Left kidney (tissue), 2 donors: Measurements from ENCODE around the gene PSTPIP2. TPM values are rescaled to one million over a fixed set of nuclear protein-coding genes. Genes with fewer than 3 reads are reported as not detected.
"Not testable (repeated sequence)": the region's sequence is repeated elsewhere in the genome, so short reads cannot be mapped to it uniquely, and the experiment has no call there.

Experiments
- DNase-seq: peaks from one replicate; pipeline ENCODE4 v3.0.0-alpha.2; 2013
- polyA plus RNA-seq: library from polyadenylated mRNA; unstranded; fragments of 120-200 nt; gene quantifications from one replicate; pipeline ENCODE4 v1.2.1, GENCODE V29; 2013; ENCODE audit not compliant: insufficient read length

The PSTPIP2 gene
- polyA plus RNA-seq, 1 donor = 17.1 TPM

DNA sequence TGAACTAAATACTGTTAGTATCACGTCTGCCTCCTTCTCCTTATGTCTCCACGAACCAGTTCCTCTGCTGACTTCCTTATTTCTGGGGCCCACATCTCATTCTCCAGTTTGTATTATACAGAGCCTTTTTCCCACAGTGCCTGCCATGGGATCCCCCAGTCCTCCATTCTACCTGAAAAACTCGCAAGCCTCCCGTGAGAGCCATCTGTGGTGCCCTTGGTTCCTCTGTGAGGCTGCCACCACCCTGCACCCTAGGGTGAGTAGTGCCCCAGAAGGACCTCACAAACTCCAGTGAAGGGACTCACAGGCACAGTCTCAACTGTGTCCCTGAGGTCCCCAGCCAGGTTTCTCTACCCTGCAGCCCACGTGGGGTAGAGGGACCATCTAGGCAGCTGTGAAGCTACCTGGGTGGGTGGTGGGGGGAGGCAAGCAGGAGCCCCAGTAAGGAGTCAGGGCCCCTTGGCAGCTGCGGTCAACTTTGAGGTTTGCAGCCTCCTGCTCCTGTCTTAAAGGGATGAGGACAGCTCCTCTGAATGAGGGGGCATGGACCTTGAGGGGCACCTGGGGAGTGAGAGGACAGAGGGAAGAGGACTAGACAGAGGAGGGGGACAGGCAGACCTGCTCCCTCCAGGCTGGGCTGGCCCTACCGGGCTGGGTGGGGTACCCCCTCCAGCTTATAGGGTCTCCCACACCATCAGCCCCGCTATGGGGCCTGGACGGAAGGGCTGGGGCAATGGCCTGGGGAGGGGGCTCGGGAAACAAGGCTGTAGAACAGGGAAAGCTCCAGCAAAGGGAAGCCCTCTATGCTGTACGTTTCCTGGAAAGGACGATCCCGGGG is 1.0 kb downstream of the PSTPIP2 start:
- DNase-seq = no peak

DNA sequence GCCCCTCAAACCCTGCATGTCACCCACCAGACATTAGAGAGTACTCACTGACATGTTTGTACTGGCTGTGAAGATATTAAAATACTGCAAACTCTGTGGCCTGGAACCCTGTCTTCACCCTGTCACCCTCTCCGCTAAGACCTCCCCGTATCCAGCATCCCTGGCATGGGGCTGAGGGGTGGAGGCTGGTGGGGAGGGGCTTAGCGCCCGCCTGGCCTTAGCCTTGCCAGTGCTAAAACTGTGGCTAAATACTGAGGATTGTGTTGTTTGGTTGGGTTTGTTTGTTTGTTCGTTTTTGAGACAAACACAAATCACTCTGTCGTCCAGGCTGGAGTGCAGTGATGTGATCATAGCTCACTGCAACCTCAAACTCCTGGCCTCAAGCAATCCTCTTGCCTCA is 1.8 kb downstream of the PSTPIP2 start:
- DNase-seq = no peak

GRCh38 chr18:46069524-46069923 is 2.5 kb downstream of the PSTPIP2 start:
- no peak for DNase-seq

DNA sequence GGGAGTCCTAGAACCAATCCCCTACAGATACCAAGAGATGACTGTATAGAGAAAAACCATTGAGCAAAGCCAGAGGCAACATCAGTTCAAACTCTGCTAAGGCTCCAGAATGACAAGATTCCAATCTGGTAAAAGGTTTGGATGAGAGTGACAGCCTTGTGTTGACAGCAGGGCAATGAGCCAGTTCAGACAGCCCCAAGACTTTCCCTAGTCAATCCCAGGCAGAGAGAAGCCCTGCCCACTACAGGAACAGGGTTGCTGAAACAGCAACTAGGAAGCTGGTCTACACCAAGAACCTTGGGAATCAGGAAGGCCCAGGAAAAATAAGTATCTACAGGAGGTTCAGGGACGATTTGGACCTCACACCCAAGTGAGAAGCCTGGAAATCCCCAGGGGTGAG is 3.3 kb downstream of the PSTPIP2 start:
- DNase-seq = no peak

GRCh38 chr18:46067438-46068007 is 4.5 kb downstream of the PSTPIP2 start:
- no peak for DNase-seq

DNA sequence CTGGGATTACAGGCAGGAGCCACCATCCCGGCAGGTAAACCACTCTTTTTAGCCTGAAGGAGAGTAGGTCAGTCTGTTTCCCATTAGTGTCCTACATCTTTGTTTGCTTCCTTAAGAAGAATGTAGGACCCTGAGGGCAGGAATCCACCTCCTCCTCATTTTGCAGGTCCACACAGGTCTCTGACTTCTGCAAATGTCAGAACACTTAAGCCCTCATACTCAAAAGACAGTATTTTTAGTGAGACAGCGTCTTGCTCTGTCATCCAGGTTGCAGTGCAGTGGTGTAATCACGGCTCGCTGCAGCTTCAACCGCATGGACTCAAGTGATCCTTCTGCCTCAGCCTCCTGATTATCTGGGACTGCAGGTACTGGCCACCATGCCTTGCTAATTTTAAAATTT is 9.3 kb downstream of the PSTPIP2 start:
- DNase-seq = no peak

DNA sequence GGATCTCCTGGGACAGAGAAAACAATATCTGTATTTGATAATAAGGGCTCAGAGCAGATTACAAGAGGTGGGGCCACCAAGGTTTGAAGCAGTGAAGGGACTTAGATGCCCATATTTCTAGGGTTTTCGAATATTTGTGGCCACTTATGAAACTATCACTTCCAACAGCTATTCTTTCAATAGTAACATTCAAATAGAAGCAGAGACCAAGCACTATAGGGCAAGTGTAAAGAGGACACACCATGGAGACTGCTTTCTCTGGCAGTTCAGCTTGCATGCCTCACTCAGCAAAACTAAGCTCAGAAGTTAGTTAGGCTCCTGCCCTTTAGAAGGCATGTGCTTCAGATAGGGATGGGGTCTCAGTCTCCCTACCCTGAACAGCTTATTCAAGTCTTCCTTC is 10.3 kb downstream of the PSTPIP2 start:
- no peak for DNase-seq

- no peak for DNase-seq
These were observed 10.7 kb downstream of the PSTPIP2 start for GRCh38 chr18:46061387-46061786.

- no peak for DNase-seq
These were observed 11.7 kb downstream of the PSTPIP2 start for GRCh38 chr18:46060359-46060841.

GRCh38 chr18:46055838-46056230 is 16.2 kb downstream of the PSTPIP2 start:
- no peak for DNase-seq

- no peak for DNase-seq
These were observed 16.9 kb downstream of the PSTPIP2 start for GRCh38 chr18:46054956-46055837.

DNA sequence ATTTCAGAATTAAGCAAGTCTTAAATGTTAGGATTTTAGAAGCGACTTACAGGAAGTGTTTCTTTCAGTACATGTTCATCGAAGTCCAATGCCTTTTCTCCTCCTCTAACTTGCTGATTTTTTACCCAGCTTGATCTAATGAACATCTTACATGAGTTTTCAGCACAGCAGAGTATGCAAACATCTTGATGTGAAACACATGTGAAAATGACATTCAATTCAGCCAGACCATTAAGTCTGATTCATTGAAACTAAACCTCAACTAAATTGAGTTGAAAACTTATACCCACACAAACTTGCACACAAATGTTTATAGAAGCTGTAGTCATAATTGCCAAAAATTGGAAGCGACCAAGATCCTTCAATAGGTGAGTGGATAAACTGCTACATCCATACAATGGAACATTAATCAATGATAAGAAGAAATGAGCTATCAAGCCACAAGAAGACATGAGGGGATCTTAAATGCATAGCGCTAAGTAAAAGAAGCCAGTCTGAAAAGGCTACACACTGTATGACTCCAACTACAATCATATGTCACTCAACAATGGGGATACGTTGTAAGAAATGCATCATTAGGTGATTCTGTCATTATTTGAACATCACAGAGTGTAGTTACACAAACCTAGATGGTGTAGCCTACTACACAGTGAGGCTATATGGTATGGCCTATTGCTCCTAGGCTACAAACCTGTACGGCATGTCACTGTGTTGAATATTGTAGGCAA is 18.5 kb downstream of the PSTPIP2 start:
- DNase-seq = no peak

GRCh38 chr18:46051731-46052461 is 20.2 kb downstream of the PSTPIP2 start:
- no peak for DNase-seq

DNA sequence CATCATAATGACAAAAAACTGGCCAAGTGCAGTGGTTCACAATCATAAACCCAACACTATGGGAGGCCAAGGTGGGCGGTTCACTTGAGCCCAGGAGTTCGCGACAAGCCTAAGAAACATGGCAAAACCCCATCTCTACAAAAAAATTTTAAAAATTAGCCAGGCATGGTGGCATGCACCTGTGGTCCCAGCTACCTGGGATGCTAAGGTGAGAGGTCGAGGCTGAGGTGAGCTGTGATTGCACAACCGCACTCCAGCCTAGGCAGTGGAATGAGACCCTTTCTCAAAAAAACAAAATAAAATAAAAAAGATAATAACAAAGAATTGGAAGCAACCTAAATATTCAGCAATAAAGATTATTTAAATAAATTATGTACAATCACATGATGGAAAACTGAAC is 21.8 kb downstream of the PSTPIP2 start:
- no peak for DNase-seq

DNA sequence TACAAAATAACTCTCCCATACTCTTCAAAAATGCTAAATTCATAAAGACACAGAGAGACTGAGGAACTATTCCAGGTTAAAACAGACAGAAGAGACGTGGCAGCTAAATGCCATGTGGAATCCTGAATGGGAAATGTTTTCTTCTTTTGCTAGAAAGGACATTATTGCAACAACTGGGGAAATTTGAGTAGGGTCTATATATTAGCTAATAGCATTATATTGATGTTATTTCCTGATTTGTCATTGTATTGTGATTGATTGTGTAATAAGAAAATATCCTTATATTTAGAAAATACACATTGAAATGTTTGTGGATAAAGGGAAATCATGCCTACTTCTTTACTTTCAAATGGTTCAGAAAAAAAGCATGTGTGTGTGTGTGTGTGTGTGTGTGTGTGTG is 23.4 kb downstream of the PSTPIP2 start:
- DNase-seq = no peak

DNA sequence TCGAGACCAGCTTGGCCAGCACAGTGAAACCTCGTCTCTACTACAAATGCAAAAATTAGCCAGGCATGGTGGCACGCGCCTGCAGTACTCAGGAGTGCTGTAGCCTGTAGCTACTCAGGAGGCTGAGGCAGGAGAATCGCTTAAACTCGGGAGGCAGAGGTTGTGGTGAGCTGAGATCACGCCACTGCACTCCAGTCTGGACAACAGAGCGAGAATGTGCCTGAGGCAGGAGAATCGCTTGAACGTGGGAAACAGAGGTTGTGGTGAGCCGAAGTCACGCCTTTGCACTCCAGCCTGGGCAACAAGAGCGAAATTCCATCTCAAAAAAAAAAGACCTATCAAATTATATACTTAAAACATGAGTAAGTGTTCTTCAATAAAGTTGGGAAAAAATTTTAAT is 24.7 kb downstream of the PSTPIP2 start:
- DNase-seq = not testable (repeated sequence)

GRCh38 chr18:46046688-46047087 is 25.4 kb downstream of the PSTPIP2 start:
- DNase-seq = no peak

DNA sequence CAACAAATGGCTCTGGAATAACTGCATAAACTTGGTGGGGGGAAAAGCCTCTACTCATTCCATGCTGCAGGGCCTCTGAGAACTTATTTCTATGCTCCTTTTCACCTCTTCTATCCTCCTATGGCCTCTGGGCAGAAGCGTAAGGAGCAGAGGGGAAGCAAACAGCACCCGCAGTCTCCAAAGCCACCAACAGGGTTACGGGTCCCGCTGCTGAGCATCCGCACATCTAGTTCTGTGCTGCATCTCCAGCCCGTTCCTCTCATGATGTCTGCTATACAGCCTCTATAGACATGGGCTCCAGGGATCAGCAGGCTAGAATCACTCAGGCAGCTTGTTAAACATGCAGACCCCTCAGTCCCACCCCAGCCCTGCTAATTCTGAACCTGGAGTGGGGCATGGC is 25.9 kb downstream of the PSTPIP2 start:
- DNase-seq = no peak

DNA sequence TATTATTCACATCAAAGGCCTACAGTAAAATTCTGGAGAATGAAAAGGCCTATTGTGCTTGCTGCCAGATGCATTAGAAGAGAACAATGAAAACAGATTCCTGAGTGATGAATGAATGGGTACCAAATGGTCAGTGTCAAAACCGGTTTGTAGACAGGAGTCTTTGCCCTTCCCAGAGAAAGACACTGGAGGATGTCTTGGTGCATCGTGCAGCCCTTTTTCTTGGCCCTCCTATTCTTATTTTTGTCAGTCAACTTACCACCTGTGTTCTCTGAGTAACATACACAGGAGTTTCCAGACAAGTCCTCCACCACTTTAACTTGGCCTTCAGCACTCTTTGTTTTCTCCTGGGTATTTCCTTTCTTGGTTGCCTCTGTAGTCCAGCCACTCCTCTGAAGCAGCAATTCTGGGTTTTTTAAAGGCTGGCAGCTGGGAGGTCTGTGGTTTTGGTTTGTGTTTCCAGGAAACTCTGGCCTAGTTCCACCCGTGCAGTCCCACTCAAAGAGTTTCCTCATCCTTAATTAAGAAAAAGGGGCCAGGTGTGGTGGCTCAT is 29.4 kb downstream of the PSTPIP2 start:
- no peak for DNase-seq

- DNase-seq = no peak
These were observed 31.3 kb downstream of the PSTPIP2 start for GRCh38 chr18:46040747-46041104.
